GM19099 (cell line): Measurements from ENCODE around the gene AKAP1.

Experiments used
- POLR2A ChIP-seq: IDR thresholded peaks from 3 replicates; pipeline ENCODE4 v1.6.1; 2011; ENCODE audit warnings: low read depth; ENCODE audit not compliant: insufficient read length; ENCODE audit errors: extremely low read depth

Gene AKAP1

GRCh38 chr17:57067162-57067561, 17.9 kb upstream of the AKAP1 start:
- TF ChIP-seq POLR2A, result no peak

DNA sequence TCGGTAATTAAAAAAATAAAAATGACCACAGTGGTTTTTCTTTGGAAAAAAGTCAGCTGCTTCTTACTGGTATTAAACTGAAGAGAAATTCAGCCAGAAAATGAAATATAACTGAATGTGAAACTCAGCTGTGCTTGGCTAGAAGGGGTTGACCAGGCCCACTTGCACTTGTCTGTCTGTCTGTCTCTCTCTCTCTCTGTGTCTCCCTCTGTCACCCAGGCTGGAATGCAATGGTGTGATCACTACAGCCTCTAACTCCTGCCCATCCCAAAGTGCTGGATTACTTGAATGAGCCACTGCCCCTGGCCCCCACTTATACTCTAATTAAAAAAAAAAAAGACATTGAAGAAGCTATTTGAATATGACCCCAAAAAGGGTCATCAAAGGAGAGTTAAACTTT, 17.3 kb upstream of the AKAP1 start:
- no peak for TF ChIP-seq POLR2A

- TF ChIP-seq POLR2A, result no peak
Observed at GRCh38 chr17:57068222-57068658, 16.8 kb upstream of the AKAP1 start.

DNA sequence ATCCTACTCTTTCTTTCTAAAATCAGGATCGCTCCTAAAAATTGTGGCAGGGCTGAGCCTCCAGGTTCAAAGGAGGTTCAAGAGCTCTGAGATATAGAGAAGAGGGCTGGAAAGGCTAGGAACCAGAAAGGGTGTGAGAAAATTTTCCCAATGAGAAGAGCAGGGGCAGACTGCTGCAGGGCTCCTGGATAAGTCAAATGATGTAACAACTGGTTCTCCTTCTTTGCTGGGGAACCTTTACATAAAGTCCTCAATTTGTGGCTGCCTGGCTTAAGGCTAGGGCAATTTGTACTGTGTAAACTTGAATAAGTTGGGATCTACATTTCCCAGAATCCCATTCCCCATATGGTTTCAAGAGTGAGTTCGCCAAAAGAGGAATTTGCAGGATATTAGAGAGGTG, 16.3 kb upstream of the AKAP1 start:
- TF ChIP-seq POLR2A, result no peak

GRCh38 chr17:57071991-57072944, 12.8 kb upstream of the AKAP1 start:
- no peak for TF ChIP-seq POLR2A

DNA sequence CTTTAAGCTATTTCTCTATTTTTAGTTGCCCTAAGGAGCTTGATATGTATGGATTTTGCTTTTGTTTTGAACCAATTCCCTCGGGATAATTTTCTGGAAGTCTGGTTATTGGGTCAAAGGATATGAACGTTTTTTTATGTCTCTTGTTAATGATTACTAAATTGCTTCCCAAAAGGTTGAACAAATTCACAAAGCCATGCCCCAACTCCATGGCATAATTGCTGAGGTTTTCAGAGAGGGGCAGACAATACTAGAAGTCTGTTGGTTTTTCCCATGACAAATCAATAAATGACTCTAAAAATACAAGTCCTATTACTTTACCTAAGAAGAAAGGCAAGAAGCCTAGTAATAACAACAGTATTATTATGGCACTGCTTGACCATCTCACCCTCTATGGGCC, 11.4 kb upstream of the AKAP1 start:
- no peak for TF ChIP-seq POLR2A

DNA sequence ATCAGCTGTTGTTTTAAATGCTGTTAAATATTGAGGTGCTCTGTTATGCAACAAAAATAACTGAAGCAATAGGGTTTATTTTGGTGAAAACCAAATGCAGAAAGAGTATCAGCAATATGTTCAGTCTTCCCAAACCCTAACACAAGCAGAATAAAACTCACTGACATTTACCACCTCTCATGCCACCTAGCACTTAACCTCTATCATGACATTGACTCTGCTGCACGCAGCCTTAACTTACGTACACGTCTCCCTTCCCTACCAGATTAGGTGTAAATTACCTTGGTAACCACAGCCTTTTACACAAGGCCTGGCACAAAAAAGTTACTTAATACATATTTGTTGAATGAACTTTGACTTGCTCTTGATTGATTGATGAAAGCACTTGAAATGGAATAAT, 9.9 kb upstream of the AKAP1 start:
- no peak for TF ChIP-seq POLR2A

DNA sequence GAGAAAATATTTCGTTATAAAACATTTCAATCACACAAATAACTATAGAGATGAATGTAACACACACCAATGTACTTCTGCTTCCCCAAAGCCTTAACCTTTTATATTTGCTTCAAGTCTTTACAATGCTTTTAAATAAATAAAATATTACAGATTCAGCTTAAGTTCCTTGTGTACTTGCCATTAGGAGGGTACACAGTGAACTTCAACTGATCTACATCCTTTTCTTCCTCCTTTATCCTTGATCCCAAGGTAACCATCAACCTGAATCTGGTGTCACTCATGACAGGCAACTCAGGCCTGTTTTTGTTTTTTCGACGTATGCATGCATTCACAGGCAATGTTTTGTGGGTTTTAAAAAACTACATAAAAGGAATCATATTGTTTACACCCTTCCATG, 9.3 kb upstream of the AKAP1 start:
- TF ChIP-seq POLR2A, result no peak

DNA sequence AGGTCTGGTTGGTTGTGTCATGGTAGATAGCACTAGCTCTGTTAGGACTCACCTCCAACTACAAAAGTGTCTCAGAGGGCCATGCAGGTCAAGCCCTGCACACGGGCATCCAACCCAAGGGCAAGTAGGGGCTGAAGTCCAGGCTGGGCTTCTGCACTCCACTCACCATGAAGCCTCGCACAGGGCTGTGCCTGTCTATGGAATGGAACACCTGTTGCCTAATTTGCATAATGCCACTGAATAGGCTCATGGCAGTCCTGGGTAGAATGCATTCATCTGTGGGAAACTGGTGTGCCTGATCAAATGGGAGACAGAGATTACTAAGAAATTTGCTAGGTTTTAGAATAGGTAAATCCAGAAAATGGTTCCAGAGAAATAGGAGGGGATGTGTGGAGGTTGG, 8.0 kb upstream of the AKAP1 start:
- no peak for TF ChIP-seq POLR2A

- TF ChIP-seq POLR2A, result no peak
Observed at GRCh38 chr17:57078274-57078673, 6.8 kb upstream of the AKAP1 start.

DNA sequence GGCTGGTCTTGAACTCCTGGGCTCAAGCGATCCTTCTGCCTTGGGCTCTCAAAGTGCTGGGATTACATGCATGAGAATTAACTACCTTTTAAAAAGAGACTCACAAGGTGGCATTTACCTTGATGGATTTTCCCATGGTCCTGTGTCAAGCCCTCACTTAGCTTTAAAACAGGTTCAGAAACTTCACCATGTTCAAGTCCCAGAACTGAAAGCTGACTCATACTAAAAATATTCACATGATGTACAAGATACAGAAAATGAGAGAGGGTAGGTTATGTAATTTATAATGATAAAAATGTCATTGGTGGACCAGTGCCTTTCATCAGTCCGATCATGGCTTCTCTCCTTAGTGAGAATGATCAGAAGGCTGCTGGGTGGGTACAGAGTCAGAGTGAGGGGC, 4.3 kb upstream of the AKAP1 start:
- TF ChIP-seq POLR2A, result no peak

GRCh38 chr17:57082441-57082840, 2.6 kb upstream of the AKAP1 start:
- no peak for TF ChIP-seq POLR2A

DNA sequence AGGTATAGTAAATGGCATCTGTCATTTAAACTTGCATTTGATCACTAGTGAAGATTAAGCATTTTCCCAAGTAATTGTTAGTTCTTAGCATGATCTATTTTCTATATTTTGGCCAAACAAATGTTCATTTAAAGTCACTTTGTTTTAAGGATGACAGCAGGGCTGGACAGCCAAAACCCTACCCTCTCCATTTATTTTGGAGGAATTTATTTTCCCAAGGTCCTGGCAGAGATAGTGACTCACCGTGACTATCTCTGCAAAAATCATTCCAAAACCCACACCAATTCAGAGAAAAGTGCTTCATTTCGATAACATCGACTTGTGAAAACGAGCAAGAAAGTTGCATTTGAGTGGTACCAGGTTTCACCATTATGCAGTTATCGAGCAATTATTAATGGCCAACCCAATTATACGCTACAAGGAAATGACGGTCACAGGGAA, 665 bp upstream of the AKAP1 start:
- TF ChIP-seq POLR2A, result no peak

GRCh38 chr17:57085448-57086068, 512 bp downstream of the AKAP1 start:
- TF ChIP-seq POLR2A, result no peak

DNA sequence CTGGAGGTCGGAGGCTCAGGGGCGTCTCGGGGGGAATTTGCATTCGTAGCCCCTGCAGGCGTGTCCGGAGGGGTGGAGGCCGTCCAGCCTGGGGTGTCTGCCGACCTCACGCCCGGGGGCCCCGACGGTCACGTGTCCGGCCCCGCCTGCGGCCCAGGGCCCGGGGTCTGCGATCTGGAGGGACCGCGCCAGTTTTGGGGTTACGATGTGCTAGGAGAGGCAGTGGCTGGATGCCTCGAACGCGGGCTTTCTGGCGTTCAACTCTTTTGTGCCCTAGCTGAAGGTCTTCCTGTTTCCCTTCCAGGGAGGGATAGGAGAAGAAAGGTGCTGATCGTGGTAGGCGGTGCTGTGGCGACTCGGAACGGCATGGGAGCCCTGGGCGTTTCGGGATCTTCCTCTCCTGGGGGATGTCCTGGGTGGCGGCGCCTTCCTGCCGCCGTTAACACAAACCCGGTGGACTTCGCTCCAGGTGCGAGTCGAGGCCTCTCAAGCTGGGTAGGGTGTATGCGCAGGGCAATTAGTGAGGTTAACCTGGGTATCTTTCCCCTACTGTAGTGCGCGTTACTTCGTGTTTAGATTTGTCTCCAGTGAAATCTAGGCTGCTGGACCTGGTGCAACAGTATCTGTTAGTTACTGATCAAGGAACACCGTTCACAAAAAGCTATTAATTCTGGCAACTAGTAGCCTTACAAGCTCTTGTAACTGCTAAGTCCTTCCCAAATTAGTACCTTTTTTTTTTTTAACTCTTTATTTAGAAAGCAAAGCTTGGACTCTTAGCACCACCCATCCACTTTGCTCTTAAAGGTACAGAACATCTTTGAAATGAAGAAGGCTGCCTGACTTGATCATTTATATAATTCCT, 1.3 kb downstream of the AKAP1 start:
- TF ChIP-seq POLR2A, result peak; percentile 9

DNA sequence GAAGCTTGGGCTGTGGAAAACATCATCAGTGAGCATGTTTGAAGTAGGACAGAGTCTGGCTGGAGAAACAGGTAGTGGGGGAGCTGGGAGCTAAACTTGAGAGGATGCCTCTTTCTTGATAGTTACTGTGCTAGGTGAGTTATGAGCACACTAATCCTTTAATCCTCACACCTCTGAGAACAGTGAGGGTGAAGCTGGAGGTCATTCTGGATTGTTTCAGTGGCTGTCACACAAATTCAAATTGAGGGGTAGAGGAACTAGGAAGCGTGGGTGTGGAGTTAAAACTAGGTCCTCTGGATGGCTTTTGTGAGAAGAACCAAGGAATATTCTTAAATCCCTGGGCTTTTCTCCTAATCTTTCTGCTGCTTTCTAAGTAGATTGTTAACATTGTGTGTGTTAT, 3.3 kb downstream of the AKAP1 start:
- TF ChIP-seq POLR2A, result no peak

GRCh38 chr17:57089391-57089790, 4.3 kb downstream of the AKAP1 start:
- no peak for TF ChIP-seq POLR2A
